Measurements from ENCODE around the gene PLEKHA8.
A peak's percentile ranks its signal among the peaks of the same experiment; 100 is the strongest.
"Not testable (repeated sequence)": the region's sequence is repeated elsewhere in the genome, so short reads cannot be mapped to it uniquely, and the experiment has no call there.

The PLEKHA8 gene

GRCh38 chr7:30068117-30068516, 39.9 kb downstream of the PLEKHA8 start:
- no peak for DNase-seq

DNA sequence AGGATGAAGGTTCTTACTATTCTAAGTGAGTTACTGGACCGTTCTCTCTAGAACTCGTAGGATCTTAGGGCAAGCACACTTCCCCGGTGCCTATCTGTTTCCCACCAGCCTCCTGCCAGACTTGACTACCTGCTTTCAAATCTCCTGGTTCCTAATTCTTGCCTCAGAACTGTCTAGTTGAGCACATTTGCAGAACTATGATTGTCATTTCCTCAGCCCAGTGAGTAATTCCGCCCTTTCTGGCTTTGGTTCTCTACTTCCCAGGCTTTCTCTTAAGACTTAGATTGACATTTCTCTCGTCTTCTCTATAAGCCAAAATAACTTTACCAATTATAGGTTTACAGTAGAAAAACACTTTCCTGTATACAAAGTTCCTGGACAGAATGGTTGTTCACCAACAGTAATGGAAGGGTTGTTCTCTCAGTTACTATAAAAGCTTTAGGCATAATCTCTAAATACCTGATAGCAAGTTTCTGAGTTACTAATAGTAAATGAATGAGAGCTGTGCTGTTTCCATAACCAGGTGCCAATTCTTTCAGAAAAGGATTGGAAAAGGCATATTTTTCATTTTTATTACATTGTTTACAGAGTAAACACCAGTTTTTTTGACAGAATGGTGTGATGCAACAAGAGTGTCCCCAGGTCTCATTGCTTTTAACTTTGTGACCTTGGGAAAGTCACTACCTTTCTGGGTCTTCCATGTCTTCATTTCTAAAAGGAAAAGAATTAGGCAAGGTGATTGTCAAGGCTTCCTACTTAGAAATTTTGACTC, 41.1 kb downstream of the PLEKHA8 start:
- no peak for DNase-seq

GRCh38 chr7:30070052-30070451, 41.8 kb downstream of the PLEKHA8 start:
- DNase-seq = no peak

GRCh38 chr7:30072735-30073134, 44.5 kb downstream of the PLEKHA8 start:
- DNase-seq = no peak

- peak; percentile 81 for DNase-seq
These were observed 46.3 kb downstream of the PLEKHA8 start for GRCh38 chr7:30074422-30075030.

GRCh38 chr7:30076411-30076810, 48.2 kb downstream of the PLEKHA8 start:
- no peak for DNase-seq

GRCh38 chr7:30078280-30078679, 50.1 kb downstream of the PLEKHA8 start:
- DNase-seq = no peak

- DNase-seq = no peak
These were observed 51.7 kb downstream of the PLEKHA8 start for GRCh38 chr7:30079880-30080279.

- DNase-seq = peak; percentile 12
These were observed 52.6 kb downstream of the PLEKHA8 start for GRCh38 chr7:30080818-30081217.

GRCh38 chr7:30082686-30083085, 54.5 kb downstream of the PLEKHA8 start:
- no peak for DNase-seq

GRCh38 chr7:30083334-30083733, 55.1 kb downstream of the PLEKHA8 start:
- no peak for DNase-seq

DNA sequence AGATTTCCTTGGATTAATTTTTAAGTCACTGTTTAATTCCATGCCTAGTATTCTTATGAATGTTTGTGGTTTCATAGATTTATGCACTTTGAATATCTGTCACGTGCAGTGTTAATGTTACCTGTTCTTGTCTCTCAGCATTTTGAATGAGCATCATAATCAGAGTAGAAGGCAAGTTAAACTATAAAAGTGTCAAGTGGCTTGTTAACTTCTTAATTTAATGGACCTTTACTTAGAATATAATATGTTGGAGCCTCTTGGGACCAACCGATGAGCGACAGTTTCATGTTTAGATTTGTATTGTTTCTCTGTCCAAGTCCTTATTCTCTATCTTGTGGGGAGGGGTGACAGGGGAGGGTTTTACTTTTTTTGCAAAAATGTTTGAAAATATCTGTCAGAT, 56.0 kb downstream of the PLEKHA8 start:
- DNase-seq = peak; percentile 89

DNA sequence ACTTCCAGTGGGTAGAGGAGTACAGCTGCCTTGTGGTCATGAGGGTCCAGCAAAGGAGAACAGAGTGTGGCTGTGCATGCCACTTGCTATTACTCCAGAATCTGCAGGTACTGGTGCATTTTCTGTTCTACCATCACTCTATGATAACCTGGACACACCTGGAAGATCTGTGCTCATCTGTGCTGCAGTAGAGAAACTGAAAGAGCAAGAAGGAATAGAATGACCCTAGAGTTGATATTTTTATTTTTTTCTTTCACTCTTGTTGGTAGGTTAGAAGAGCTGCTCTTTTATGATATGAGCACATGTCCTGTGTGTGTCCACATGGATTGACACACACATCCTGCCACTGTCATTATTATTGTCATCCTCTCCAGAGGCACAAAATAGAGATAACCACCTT, 58.3 kb downstream of the PLEKHA8 start:
- DNase-seq = no peak

DNA sequence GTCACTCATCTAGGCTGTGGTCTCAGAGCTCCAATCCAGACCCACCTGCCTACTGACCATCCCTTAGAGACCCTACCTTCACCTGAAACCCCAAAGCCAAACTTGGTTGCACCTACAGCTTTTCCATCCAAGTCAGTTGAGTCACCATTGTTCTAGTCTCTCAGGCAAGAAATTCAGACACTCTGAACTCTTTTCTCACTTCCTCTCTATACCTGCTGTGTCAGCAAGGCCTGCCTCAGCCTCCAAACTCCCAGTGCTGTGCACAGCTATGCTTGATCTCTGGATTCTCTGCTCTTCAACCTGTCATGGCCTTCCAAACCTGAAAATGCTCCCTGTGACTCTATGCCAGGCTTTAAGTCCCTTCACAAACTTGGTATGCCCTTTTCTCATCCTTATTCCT, 59.2 kb downstream of the PLEKHA8 start:
- no peak for DNase-seq

- no peak for DNase-seq
These were observed 60.1 kb downstream of the PLEKHA8 start for GRCh38 chr7:30088362-30088761.

DNA sequence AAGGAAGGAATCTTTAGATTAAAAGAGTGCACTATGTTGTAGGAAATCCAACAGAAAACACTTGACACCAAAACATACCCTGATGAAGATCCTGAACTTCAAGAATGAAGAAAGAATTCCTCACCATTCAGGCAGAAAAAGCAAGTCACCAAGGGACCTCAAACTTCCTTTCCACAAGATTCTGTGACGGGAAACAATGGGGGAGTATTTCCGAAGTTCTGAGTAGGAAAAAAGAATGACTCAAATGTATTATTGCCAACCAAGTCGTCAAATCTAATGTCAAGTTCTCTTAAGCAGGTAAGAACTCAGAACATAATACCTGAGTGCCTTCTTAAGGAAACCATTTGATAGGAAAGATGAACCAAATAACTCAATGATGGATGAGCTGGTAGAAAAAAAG, 61.9 kb downstream of the PLEKHA8 start:
- DNase-seq = no peak

GRCh38 chr7:30091491-30091912, 63.3 kb downstream of the PLEKHA8 start:
- DNase-seq = no peak

DNA sequence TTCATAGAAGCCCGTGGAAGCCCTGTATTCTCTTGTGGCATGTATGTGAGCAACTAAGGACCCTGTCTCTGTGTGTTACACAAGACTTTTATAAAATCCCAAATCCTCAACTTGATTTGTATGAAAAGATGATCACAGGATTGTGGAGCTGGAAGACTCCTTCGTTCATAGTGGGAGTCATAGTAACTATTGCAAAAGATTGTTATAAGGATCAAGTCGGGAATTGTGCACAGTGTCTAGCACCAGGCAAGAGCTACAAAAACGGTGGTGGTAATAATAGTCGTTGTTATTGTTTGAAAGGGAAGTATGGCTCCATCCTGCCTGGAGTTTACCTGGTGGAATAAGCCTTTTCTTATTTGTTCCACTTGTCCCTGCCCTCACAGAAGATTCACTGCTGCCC, 63.8 kb downstream of the PLEKHA8 start:
- no peak for DNase-seq

GRCh38 chr7:30093420-30093952, 65.3 kb downstream of the PLEKHA8 start:
- no peak for DNase-seq

- not testable (repeated sequence) for DNase-seq
These were observed 70.4 kb downstream of the PLEKHA8 start for GRCh38 chr7:30098599-30098998.

- no peak for DNase-seq
These were observed 74.1 kb downstream of the PLEKHA8 start for GRCh38 chr7:30102281-30102680.

- DNase-seq = no peak
These were observed 75.9 kb downstream of the PLEKHA8 start for GRCh38 chr7:30104157-30104556.

DNA sequence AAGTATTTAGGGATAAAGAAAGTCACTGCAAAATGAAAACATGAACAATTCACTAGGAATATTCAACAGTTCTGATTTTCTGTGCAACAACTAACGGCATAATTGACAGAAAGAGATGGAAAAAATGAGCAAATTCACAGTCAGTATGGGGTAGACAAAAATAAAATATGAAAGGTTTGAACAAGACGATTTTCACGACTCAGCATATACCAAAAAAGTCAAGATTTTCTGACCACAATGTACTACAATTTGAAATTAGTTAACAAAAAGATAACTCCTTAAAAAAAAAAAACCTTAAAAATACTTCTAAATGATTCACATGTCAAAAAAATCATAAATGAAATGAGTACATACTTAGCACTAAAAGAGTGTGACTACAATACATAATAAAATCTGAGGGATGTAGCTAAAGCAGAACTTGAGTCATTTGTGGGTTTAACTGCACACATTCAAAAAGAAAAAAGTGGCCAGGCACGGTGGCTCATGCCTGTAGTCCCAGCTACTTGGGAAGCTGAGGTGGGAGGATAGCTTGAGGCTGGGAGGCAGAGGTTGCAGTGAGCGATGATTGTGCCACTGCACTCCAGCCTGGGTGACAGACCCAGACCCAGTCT, 84.0 kb downstream of the PLEKHA8 start:
- DNase-seq = no peak

DNA sequence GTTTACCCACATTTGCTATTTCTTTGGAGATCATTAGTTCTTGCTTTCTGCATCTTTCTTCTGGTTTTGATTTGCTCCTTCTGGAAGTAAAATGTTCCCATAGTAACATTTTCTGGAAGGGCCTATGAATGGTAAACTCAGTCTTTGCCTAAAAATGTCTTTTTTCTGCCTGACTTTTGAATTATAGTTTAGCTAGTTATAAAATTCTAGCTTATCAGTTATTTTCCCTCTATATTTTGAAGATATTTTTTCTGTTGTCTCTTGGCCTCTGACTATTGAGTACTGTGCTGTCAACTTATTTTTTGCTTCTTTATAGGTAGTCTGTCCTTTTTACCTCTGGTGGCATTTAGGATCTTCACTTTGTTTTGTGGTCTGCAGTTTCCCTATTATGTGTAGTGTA, 84.9 kb downstream of the PLEKHA8 start:
- no peak for DNase-seq

All from DMS79 (cell line).